ENCODE data around the gene ANKS1B. TPM values are rescaled to one million over a fixed set of nuclear protein-coding genes. Genes with fewer than 3 reads are reported as not detected.

The ANKS1B gene
- polyA plus RNA-seq, 3 donors, result not detected

GRCh38 chr12:99039367-99040120 lies 945.2 kb downstream of the ANKS1B start:
- no peak for DNase-seq
- no peak overlapping the region for H3K4me3 ChIP-seq (replicated peaks in 1 of 3; ENCODE audit: low read depth in 2 of 3, low read length in 3 of 3)
- Mint-ChIP-seq H3K4me3 (no peak overlapping the region), H3K27ac (no peak overlapping the region), H3K9me3 (no peaks in the 10 kb centered on the region), H3K4me1 (no peaks in the 10 kb centered on the region), H3K36me3 (no peaks in the 10 kb centered on the region), H3K27me3 (ENCODE audit: low read depth in 3 of 3) (peaks cover 3 to 5% (median 3%) of the 10 kb centered on the region in 3 donors)
- intact Hi-C loops (cut with micrococcal nuclease), result loop anchor here (5.0 kb wide), 2 partner anchors 133 to 583 kb away; no protein-coding TSS in a partner anchor
- H3K4me1 ChIP-seq (ENCODE audit: control insufficient read depth in 1 of 2, insufficient read depth in 2 of 2, low read length in 2 of 2), result no peaks in the 10 kb centered on the region
- H2AFZ ChIP-seq (ENCODE audit: insufficient read depth, low read depth, low read length, poor library complexity, severe bottlenecking), result no peak overlapping the region
- no peaks in the 10 kb centered on the region for H3K9me3 ChIP-seq (replicated peaks in 1 of 2; ENCODE audit: control insufficient read depth in 1 of 2, insufficient read depth in 1 of 2, low read length in 2 of 2)
- no peaks in the 10 kb centered on the region for H3K27me3 ChIP-seq (ENCODE audit: control insufficient read depth in 2 of 2, insufficient read depth in 2 of 2, low read length in 2 of 2)
- WGBS (ENCODE audit: insufficient coverage), result 96% methylated on average over 4 of the region's 9 CpGs
- no peaks in the 10 kb centered on the region for H3K36me3 ChIP-seq (replicated peaks in 1 of 2; ENCODE audit: control insufficient read depth in 1 of 2, insufficient read depth in 2 of 2, low read length in 2 of 2)
- no peaks in the 10 kb centered on the region for H4K20me1 ChIP-seq (ENCODE audit: insufficient read depth, low read length)
- no peak for TF ChIP-seq CTCF (IDR thresholded peaks at IDR 0.05)
- no peak overlapping the region for H3K27ac ChIP-seq (ENCODE audit: low read depth in 1 of 2, low read length in 2 of 2)
- H3K9ac ChIP-seq (ENCODE audit: insufficient read depth, low read length, poor library complexity, severe bottlenecking), result no peak overlapping the region
- H3K4me2 ChIP-seq (replicated peaks; ENCODE audit: extremely low read depth, low read length, poor library complexity, severe bottlenecking), result no peak overlapping the region
- no peaks in the 10 kb centered on the region for H3K79me2 ChIP-seq (ENCODE audit: insufficient read depth, low read length)

- Mint-ChIP-seq H3K27ac (no peak overlapping the region), H3K9me3 (peaks cover 0 to 2% (median 0%) of the 10 kb centered on the region in 7 donors), H3K4me1 (no peaks in the 10 kb centered on the region), H3K36me3 (no peaks in the 10 kb centered on the region), H3K27me3 (ENCODE audit: low read depth in 3 of 3) (peaks cover 1 to 3% (median 2%) of the 10 kb centered on the region in 3 donors), H3K4me3 (no peak overlapping the region)
- Histone ChIP-seq H4K20me1 (ENCODE audit: insufficient read depth, low read length) (no peaks in the 10 kb centered on the region), H3K36me3 (replicated peaks in 1 of 2; ENCODE audit: control insufficient read depth in 1 of 2, insufficient read depth in 2 of 2, low read length in 2 of 2) (no peaks in the 10 kb centered on the region), H3K4me3 (replicated peaks in 1 of 3; ENCODE audit: low read depth in 2 of 3, low read length in 3 of 3) (no peak overlapping the region), H3K27ac (ENCODE audit: low read depth in 1 of 2, low read length in 2 of 2) (no peak overlapping the region), H3K79me2 (ENCODE audit: insufficient read depth, low read length) (no peaks in the 10 kb centered on the region), H2AFZ (ENCODE audit: insufficient read depth, low read depth, low read length, poor library complexity, severe bottlenecking) (no peak overlapping the region), H3K27me3 (ENCODE audit: control insufficient read depth in 2 of 2, insufficient read depth in 2 of 2, low read length in 2 of 2) (no peaks in the 10 kb centered on the region), H3K4me2 (replicated peaks; ENCODE audit: extremely low read depth, low read length, poor library complexity, severe bottlenecking) (no peak overlapping the region), H3K9me3 (replicated peaks in 1 of 2; ENCODE audit: control insufficient read depth in 1 of 2, insufficient read depth in 1 of 2, low read length in 2 of 2) (no peaks in the 10 kb centered on the region), H3K9ac (ENCODE audit: insufficient read depth, low read length, poor library complexity, severe bottlenecking) (no peak overlapping the region), H3K4me1 (ENCODE audit: control insufficient read depth in 1 of 2, insufficient read depth in 2 of 2, low read length in 2 of 2) (no peaks in the 10 kb centered on the region)
- no peak for TF ChIP-seq CTCF (IDR thresholded peaks at IDR 0.05)
- no peak for DNase-seq
- intact Hi-C loops (cut with micrococcal nuclease), result no loop called here
These were observed 948.2 kb downstream of the ANKS1B start for GRCh38 chr12:99036566-99036965.

All from CD14-positive monocyte (primary cell).